NCI-H146 treated with DMSO at 0.1 percent for 48 hours (cell line): ENCODE measurements around the gene COL6A1.

ENCODE experiments used
- DNase-seq: peaks from one replicate; lab custom pipeline; 2025; ENCODE audit not compliant: unreplicated experiment; lab: John Stamatoyannopoulos, UW

Gene COL6A1

DNA sequence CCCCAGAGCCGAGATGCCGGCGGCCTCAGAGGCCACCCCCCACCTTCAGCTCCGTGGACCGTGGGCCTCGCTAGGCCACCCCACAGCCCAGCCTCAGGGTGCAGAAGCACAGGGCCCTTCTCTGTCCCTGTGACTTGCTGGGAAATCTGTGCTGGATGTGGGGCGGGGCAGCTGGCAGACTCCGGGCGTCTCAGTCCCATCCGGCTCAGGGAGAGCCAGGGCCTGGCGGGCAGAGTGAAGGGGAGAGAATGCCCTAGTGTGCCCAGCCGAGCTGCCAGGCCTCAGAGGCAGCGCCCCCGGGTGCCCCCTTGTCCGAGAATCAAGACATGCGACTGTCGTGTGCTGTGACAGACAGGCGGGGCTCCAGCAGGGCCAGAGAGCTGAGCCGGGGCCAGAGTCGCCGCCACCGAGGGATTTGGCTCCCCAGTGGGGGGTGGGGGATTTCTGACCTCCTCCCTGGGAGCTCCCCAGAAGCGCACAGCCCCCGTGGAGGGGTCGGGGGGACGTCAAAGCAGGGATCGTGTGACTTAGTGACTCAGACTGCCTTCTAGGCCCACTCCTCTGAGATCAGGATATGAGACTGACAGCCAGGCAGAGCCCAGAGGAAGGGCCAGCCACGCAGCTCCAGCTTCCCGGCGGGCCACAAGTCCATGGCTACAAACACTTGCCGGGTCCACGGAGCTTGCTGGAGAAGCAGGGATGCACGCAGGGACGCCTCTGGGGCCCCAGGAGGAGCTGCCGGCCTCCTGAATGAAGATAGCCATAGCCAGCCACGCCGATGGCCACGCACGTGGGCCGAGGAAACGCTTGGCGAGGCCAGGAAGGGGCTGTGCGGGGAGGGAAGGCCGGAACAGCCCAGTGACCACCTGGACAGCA is 11.9 kb downstream of the COL6A1 start:
- no peak for DNase-seq

DNA sequence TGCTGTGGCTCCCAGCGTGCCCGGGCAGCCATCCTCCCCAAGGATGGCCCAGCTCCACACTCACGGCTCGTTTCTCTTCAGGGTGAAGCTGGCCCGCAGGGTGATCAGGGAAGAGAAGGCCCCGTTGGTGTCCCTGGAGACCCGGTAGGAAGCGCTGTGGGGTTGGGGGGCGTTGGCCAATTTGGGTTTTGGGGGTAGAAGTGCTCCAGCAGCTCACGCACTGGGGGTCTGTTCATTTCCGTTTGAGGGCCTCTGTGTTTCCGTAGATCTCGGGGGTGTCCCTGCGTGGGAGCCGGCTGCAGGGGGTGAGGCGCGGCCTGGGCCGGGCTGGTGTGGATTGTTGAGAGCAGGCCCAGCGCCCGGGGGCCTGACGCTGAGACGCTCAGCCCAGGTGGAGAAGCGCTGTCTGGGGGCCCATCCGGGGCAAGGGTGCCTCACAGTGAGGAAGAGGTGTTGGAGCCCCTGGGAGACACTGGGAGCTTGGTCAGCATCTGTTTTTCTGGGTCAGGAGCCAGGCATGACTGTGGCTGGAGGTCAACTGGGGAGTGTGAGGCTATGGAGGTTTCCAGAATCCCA is 12.6 kb downstream of the COL6A1 start:
- DNase-seq = no peak

DNA sequence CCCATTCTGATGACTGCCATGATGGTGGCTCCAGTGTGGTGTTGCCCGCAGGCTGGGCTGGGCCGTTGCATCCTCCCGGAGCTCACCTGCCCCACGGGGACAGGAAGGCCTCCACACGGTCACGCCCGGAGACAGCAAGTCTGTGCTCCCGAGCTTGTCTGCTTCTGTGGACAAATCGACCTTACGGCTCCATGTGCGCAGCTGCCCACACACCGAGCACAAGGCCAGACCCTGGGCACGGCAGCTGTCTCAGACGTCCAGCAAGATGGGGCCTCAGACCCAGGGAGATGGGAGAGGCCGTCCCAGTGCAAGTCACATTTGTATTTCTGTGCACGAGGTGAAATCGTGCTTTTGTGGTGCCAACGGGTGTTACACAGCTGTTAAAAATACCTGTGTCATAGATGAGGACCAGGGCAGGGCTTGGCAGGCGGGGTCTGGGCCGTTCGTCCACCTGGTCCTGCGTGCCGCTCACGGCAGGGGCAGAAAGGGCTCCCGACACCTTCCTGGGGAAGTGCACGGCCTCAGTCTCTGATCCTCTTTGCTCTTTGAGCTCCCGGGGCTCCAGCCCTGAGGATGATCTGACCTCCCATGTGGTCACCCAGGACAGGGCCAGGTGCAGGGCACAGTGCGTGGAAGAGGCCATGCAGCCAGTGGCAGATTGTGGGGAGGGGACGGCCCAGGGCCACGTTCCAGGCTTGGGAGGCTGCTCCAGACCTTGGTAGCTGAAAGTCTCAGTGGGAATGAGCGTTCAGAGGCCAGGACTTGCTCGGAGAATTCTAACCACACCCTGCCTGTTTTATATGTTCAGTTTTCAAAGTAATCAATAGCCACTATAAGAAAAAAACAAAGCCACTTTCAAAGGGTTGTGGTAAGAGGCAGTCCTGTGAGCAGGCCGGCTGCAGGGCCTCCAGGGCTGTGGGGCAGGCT is 13.5 kb downstream of the COL6A1 start:
- DNase-seq = no peak

DNA sequence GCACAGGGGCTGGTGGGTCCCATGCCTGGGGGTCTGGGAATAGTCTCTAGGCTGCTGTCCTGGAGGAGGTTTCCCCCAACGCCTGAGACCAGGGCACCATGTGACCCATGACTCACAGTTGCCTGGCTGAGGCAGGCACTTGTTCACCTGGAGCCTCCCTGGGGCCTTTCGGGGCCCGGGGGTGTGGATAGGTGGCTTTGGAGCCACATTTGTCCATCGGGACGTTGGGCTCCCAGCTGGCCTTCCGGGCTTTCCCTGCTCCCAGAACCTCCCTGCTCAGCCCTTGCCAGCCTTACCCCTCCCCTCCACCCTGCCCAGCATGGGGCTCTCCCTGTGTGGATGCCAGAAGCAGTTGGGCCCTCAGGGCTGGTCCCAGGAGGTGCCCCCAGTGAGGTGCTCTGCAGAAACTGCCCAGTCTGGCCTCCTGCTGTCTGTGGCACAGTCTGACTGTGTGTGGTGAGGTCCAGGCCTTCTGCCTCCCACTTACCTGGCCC is 14.2 kb downstream of the COL6A1 start:
- no peak for DNase-seq

DNA sequence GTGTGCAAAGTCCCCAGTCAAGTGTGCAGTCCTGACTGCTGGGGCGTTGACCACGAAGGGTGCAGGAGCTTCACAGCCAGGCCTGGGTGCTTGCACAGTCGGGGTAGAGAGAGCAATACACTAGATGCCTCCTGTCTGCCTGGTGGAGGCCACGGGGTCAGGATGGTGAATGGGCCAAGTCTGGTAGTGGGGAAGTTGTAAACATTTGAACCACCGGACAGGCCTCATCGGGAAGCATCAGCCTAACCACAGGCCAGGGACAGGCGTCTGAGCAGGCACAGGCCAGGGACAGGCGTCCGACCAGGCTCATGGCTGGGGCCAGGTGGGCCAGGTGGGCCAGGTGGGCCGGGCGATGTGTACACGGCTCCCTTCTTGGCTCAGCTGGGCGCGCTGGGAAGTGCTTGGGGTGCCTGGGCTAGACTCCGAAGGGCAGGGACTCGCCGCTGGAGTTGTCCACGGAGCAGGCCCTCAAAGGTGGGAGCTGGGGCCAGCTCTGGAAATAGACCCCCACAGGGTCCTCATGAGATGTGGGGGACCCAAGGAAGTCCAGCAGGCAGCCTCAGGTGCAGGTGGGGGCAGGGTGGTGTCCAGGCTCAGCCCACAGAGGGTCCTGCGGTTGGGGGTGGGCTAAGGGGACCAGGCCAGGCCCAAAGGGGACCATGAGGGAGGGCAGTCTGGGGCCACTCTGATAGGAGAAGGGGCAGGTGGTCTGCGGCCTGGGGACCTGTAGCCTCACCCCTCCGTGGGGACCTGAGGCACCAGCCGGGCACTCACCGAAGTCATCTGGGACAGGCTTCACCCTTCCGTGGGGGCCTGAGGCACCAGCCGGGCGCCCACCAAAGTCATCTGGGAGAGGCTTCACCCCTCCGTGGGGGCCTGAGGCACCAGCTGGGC is 15.0 kb downstream of the COL6A1 start:
- no peak for DNase-seq

DNA sequence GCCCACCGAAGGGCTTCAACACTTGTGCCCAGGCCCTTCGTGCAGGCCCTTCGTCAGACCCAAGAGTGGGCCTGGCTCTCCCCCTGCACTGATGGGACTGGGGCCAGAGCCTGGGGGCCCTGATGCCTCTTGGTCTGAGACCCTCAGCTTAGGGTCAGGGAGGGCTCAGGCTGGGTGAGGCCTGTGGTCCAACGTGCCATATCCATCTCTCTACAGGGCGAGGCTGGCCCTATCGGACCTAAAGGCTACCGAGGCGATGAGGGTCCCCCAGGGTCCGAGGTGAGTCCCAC is 15.6 kb downstream of the COL6A1 start:
- no peak for DNase-seq

DNA sequence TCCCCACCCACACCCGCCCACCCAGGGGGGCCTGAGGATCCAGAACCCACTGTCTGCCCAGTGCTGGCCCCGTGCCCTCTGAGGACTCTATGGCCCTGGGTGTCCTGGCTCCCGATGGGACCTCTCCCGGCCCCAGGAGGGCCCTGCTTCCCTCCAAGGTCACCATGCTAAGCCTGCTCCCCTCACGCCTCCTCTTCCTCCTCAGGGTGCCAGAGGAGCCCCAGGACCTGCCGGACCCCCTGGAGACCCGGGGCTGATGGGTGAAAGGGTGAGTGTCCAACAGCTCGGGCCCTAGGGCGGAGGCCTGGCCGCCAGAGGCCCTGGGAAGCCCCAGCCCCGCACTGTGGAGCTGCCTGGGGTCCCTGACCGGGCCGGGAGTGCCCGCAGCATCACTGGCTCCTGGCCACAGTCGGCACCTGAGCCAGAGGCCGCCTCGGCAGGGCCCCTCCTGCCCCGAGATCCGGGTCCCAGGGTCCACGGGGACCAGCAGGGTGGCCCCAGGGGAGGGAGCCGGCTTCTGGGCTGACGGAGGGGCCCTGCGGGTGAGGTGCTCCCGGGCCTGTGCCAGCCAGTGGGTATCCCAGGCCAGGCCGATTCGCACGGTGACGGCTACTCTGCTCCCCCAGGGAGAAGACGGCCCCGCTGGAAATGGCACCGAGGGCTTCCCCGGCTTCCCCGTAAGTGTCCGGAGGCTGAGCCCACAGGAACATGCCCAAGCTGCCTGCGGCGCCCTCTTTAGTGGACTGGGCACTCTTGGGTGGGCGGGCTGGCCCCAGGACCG is 16.1 kb downstream of the COL6A1 start:
- no peak for DNase-seq

DNA sequence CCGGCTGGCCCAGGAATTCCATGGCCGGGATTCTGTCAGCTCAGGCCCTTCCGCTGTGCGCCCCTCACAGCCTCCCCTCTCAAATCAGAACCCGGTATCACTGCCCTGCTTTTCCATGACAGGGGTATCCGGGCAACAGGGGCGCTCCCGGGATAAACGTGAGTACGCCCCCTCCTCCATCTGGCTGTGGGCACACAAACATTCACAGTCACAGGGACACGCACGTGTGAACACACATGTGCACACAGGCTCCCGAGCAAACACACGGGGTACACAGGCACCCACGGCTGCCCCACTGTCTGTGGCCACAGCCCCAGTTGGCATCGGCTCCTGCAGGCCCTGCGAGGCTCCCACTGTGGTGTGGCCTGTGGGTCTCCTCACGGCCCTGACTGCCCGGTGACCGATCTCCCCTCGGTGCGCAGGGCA is 16.7 kb downstream of the COL6A1 start:
- DNase-seq = no peak

DNA sequence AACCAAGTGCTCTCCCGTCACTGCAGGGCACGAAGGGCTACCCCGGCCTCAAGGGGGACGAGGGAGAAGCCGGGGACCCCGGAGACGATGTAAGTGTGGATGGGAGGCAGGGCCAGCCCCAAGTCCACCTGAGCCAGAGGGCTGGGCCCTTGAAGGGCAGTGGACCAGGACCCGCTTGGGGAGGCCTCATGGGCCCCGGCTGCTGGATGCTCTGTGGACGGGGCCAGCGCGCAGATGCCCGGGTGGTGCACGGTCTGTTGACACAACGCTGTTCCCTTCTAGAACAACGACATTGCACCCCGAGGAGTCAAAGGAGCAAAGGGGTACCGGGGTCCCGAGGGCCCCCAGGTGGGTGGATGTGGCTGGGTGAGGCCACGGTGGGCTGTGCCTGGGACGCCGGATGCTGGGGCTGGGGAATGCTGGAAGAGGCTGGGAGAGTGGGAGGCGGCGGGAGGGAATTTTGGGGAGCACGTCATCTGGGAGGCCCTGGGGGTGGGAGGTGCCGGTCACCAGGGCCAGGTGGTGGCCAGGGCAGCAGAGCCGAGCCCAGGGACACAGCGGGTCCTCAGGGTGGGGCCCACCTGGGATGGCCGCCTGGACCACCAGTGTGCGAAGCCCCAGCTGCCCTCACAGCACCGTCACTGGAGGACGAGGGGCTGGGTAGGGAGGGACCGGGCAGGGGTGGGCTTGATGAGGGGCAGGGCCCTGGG is 17.5 kb downstream of the COL6A1 start:
- DNase-seq = no peak

DNA sequence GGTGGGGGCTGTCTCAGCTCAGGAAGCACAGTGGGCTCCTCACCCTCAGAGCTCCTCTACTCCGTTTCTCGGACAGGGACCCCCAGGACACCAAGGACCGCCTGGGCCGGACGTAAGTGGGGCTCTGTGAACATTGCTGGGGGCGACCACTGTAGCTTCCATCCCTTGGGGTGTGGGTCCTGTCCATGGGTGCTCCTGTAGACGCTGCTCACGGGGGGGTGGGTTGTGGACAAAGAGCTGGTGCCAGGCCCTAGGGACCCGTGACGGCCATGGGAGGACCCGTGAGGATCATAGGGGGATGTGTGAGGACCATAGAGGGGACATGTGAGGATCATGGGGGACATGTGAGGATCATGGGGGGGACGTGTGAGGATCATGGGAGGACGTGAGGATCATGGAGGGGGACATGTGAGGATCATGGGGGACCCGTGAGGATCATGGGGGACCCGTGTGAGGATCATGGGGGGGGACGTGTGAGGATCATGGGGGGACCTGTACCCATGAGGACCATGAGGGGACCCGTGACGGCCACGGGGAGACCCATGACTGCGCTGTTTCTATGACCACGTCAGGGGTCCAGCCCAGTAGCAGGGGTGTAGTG is 18.1 kb downstream of the COL6A1 start:
- no peak for DNase-seq

DNA sequence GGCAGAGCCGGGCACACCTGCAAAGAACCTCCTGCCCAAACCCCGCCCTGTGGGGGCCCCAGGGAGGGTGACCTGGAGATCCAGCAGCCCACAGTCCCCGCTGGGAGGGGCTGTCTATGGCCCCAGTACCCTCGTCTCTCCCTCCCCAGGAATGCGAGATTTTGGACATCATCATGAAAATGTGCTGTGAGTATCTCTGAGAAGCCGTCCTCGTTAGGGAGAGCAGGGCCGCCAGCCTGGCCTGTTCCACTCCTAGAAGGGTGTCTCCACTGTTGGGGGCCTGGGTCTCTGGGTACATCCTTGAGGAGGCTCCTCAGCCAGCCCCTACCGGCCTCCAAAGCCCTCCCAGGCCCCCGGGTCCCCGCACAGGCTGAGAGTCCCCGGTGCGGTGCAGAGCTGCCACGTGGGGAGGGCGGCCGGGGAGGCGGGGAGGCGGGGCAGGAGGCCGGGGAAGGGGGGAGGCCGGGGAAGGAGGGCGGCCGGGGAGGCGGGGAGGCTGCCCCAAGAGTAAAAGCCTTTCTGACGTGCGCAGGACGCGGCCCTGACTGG is 18.7 kb downstream of the COL6A1 start:
- no peak for DNase-seq

DNA sequence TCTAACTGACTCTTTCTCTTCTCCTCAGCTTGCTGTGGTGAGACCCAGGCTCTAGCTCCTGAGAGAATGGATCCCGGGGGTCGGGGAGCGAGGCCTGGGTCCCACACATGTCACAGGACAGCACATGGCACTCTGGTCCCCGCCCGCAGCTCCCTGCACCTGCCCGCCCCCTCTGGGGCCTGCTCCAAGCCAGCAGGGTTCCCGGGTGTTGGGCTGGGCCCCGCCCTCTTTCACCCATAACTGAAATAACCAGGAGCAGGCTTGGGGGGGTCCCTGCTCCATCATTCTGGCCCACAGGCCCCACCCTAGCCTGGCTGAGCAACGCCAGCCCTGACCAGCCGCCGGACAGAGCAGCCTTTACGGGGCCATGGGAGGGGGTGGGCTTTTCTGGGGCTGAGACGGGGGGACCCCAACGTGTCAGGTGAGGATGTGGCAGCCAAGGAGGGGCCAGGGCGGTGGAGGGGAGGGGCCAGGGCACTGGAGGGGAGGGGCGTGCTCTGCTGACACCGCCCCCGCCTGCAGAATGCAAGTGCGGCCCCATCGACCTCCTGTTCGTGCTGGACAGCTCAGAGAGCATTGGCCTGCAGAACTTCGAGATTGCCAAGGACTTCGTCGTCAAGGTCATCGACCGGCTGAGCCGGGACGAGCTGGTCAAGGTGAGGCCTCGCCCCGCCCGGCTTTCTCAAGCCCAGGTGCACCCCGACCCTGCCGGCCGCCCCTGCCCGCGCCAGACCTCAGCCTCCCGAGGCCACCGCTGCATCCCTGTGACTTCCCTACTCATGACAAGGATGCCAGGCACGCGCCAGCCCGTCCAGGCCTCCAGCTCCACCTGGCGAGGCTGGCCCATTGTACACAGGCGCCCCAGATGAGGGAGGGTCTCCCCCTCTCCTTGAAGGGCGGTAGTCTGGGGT is 19.4 kb downstream of the COL6A1 start:
- DNase-seq = no peak

DNA sequence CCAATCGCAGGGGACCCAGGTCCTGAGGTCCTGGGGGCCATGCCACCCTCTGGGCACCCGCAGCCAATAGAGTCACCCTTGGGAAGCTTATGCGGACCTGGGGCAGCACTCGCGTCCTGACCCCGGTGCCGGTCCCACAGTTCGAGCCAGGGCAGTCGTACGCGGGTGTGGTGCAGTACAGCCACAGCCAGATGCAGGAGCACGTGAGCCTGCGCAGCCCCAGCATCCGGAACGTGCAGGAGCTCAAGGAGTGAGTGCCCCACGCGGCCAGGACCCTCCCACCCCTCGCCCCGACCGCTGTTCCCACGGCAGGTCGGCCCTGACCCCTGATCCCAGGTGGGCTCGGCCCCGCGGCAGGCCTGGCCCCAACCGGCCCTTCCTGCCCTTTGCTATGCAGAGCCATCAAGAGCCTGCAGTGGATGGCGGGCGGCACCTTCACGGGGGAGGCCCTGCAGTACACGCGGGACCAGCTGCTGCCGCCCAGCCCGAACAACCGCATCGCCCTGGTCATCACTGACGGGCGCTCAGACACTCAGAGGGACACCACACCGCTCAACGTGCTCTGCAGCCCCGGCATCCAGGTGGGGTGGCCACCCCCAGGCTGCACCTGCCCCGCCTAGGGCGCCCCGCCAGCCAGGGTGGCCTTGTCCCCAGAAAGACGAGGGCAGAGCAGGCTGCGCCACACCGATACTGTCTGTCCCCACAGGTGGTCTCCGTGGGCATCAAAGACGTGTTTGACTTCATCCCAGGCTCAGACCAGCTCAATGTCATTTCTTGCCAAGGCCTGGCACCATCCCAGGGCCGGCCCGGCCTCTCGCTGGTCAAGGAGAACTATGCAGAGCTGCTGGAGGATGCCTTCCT is 20.5 kb downstream of the COL6A1 start:
- no peak for DNase-seq

DNA sequence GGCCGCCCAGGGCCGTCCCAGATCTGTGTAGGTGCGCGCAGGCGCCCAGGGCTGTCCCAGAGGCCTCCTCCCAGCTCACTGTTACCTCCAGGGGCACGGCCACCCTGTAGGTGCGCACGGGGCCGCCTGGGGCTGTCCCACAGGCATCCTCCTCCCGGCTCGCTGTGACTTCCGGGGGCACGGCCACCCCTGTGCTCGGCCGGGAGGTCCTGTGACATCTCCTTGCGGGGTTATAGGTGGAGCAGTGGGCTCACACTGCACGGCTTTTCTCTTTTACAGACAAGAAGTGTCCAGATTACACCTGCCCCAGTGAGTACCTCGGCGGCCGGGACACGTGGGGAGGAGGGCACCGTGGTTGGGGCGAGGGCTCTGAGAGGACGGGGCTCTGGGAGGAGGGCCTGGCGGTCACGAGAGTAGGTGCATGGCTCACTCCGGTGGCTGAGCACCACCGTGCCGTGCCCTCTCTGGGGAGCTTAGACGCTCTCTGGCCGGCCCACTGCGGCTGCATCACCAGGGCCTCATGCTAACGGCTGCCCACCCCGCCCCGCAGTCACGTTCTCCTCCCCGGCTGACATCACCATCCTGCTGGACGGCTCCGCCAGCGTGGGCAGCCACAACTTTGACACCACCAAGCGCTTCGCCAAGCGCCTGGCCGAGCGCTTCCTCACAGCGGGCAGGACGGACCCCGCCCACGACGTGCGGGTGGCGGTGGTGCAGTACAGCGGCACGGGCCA is 21.4 kb downstream of the COL6A1 start:
- no peak for DNase-seq

DNA sequence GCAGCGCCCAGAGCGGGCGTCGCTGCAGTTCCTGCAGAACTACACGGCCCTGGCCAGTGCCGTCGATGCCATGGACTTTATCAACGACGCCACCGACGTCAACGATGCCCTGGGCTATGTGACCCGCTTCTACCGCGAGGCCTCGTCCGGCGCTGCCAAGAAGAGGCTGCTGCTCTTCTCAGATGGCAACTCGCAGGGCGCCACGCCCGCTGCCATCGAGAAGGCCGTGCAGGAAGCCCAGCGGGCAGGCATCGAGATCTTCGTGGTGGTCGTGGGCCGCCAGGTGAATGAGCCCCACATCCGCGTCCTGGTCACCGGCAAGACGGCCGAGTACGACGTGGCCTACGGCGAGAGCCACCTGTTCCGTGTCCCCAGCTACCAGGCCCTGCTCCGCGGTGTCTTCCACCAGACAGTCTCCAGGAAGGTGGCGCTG is 22.0 kb downstream of the COL6A1 start:
- no peak for DNase-seq
